ENCODE results near the gene SLC9A4. TPM values are rescaled to one million over a fixed set of nuclear protein-coding genes. Genes with fewer than 3 reads are reported as not detected.

SLC9A4 gene
- total and polyA plus RNA-seq, 2 donors (not counting 1 experiment from before 2014, with no cell fraction given): not detected

- no peaks in the 10 kb centered on the region for H4K20me1 ChIP-seq (ENCODE audit: control insufficient read depth, extremely low read depth, insufficient read depth, low read length)
- H3K9me3 ChIP-seq (ENCODE audit: control insufficient read depth, insufficient read depth, low read depth, low read length): no peaks in the 10 kb centered on the region
- no peak for DNase-seq (ENCODE audit: low read depth in 2 of 2)
- no peaks in the 10 kb centered on the region for H3K36me3 ChIP-seq (ENCODE audit: control insufficient read depth, insufficient read depth, low read length)
- no peak for TF ChIP-seq CTCF (conservative IDR thresholded peaks at IDR 0.05 in 1 of 2, IDR thresholded peaks at IDR 0.05 in 1 of 2; ENCODE audit: low read depth in 1 of 2, low read length in 2 of 2)
- TF ChIP-seq EZH2 (IDR thresholded peaks at IDR 0.05; ENCODE audit: low read length, missing control alignments): no peak
- H3K27ac ChIP-seq (ENCODE audit: insufficient read depth, low read length): no peak overlapping the region
- no peak overlapping the region for H3K4me3 ChIP-seq (replicated peaks in 1 of 4; ENCODE audit: control extremely low read depth in 1 of 4, insufficient read depth in 1 of 4, low read depth in 3 of 4, low read length in 4 of 4)
- no peaks in the 10 kb centered on the region for H3K4me1 ChIP-seq (ENCODE audit: control insufficient read depth, extremely low read depth, insufficient read depth, low read length)
- no peak overlapping the region for H2AFZ ChIP-seq (ENCODE audit: low read length)
- H3K79me2 ChIP-seq (ENCODE audit: control insufficient read depth, insufficient read depth, low read length): no peaks in the 10 kb centered on the region
- H3K9ac ChIP-seq (ENCODE audit: insufficient read depth, low read length): no peak overlapping the region
- H3K27me3 ChIP-seq (ENCODE audit: control insufficient read depth, insufficient read depth, low read length): no peaks in the 10 kb centered on the region
- no peak overlapping the region for H3K4me2 ChIP-seq (ENCODE audit: extremely low read depth, insufficient read depth, low read length)
Observed at GRCh38 chr2:102435741-102436140, 37.3 kb upstream of the SLC9A4 start.

- Histone ChIP-seq H3K4me3 (replicated peaks in 1 of 4; ENCODE audit: control extremely low read depth in 1 of 4, insufficient read depth in 1 of 4, low read depth in 3 of 4, low read length in 4 of 4) (no peak overlapping the region), H3K36me3 (ENCODE audit: control insufficient read depth, insufficient read depth, low read length) (no peaks in the 10 kb centered on the region), H3K4me2 (ENCODE audit: extremely low read depth, insufficient read depth, low read length) (no peak overlapping the region), H3K27me3 (ENCODE audit: control insufficient read depth, insufficient read depth, low read length) (no peaks in the 10 kb centered on the region), H3K9ac (ENCODE audit: insufficient read depth, low read length) (no peak overlapping the region), H2AFZ (ENCODE audit: low read length) (no peak overlapping the region), H3K79me2 (ENCODE audit: control insufficient read depth, insufficient read depth, low read length) (no peaks in the 10 kb centered on the region), H4K20me1 (ENCODE audit: control insufficient read depth, extremely low read depth, insufficient read depth, low read length) (no peaks in the 10 kb centered on the region), H3K27ac (ENCODE audit: insufficient read depth, low read length) (no peak overlapping the region), H3K4me1 (ENCODE audit: control insufficient read depth, extremely low read depth, insufficient read depth, low read length) (no peaks in the 10 kb centered on the region), H3K9me3 (ENCODE audit: control insufficient read depth, insufficient read depth, low read depth, low read length) (no peaks in the 10 kb centered on the region)
- no peak for TF ChIP-seq EZH2 (IDR thresholded peaks at IDR 0.05; ENCODE audit: low read length, missing control alignments)
- TF ChIP-seq CTCF (conservative IDR thresholded peaks at IDR 0.05 in 1 of 2, IDR thresholded peaks at IDR 0.05 in 1 of 2; ENCODE audit: low read depth in 1 of 2, low read length in 2 of 2): no peak
- peak; percentile 20 to 78 for DNase-seq (ENCODE audit: low read depth in 2 of 2)
Observed at GRCh38 chr2:102436323-102436722, 36.7 kb upstream of the SLC9A4 start.

- Histone ChIP-seq H3K4me3 (replicated peaks in 1 of 4; ENCODE audit: control extremely low read depth in 1 of 4, insufficient read depth in 1 of 4, low read depth in 3 of 4, low read length in 4 of 4) (no peak overlapping the region), H4K20me1 (ENCODE audit: control insufficient read depth, extremely low read depth, insufficient read depth, low read length) (no peaks in the 10 kb centered on the region), H3K4me1 (ENCODE audit: control insufficient read depth, extremely low read depth, insufficient read depth, low read length) (no peaks in the 10 kb centered on the region), H3K27me3 (ENCODE audit: control insufficient read depth, insufficient read depth, low read length) (no peaks in the 10 kb centered on the region), H3K4me2 (ENCODE audit: extremely low read depth, insufficient read depth, low read length) (no peak overlapping the region), H3K79me2 (ENCODE audit: control insufficient read depth, insufficient read depth, low read length) (no peaks in the 10 kb centered on the region), H2AFZ (ENCODE audit: low read length) (no peak overlapping the region), H3K36me3 (ENCODE audit: control insufficient read depth, insufficient read depth, low read length) (no peaks in the 10 kb centered on the region), H3K27ac (ENCODE audit: insufficient read depth, low read length) (no peak overlapping the region), H3K9me3 (ENCODE audit: control insufficient read depth, insufficient read depth, low read depth, low read length) (no peaks in the 10 kb centered on the region), H3K9ac (ENCODE audit: insufficient read depth, low read length) (no peak overlapping the region)
- TF ChIP-seq CTCF (conservative IDR thresholded peaks at IDR 0.05 in 1 of 2, IDR thresholded peaks at IDR 0.05 in 1 of 2; ENCODE audit: low read depth in 1 of 2, low read length in 2 of 2): no peak
- TF ChIP-seq EZH2 (IDR thresholded peaks at IDR 0.05; ENCODE audit: low read length, missing control alignments): no peak
- DNase-seq (ENCODE audit: low read depth in 2 of 2): no peak
Observed at GRCh38 chr2:102437122-102437521, 35.9 kb upstream of the SLC9A4 start.

All from fibroblast of lung (primary cell).